HepG2 (cell line): ENCODE data around the gene TDRD9. TPM values are rescaled to one million over a fixed set of nuclear protein-coding genes. Genes with fewer than 3 reads are reported as not detected.

Experiments used
- AKAP8 ChIP-seq: sonication (generic); formaldehyde crosslinking; IDR thresholded peaks from 2 replicates; pipeline ENCODE4 v1.5.1; 2020; ENCODE audit warnings: mild to moderate bottlenecking, missing genetic modification reagents
- ATAD3A ChIP-seq: sonication (generic); formaldehyde crosslinking; IDR thresholded peaks from 2 replicates; pipeline ENCODE4 v1.4.0; 2020; ENCODE audit warnings: missing genetic modification reagents
- CEBPG ChIP-seq: IDR thresholded peaks from 2 replicates; pipeline ENCODE4 v1.6.1; 2016
- FOXA3 ChIP-seq: IDR thresholded peaks from 2 replicates; pipeline ENCODE4 v1.6.1; 2016; ENCODE audit warnings: missing genetic modification reagents, missing compliant biosample characterization
- FOXO1 ChIP-seq: sonication (generic); formaldehyde crosslinking; IDR thresholded peaks from 2 replicates; pipeline ENCODE4 v1.4.0; 2020; ENCODE audit warnings: missing genetic modification reagents
- HNF1A ChIP-seq, 2 experiments: sonication (generic) in 1 of 2; formaldehyde crosslinking in 1 of 2; IDR thresholded peaks; 2 replicates each; pipeline versions ENCODE4 v1.4.0 to v1.6.1; 2016 to 2020; ENCODE audit warnings: borderline replicate concordance in 1 of 2, low read depth in 1 of 2, mild to moderate bottlenecking in 1 of 2, missing genetic modification reagents in 1 of 2
- IRF1 ChIP-seq: sonication (generic); formaldehyde crosslinking; IDR thresholded peaks from 2 replicates; pipeline ENCODE4 v1.4.0; 2020; ENCODE audit warnings: low read depth, mild to moderate bottlenecking, missing genetic modification reagents
- MBNL3 ChIP-seq: fragments of 250-450 bp; sonication (Bioruptor Pico); conservative IDR thresholded peaks from 2 replicates; pipeline ENCODE4 v1.8.0; 2022; ENCODE audit warnings: mild to moderate bottlenecking, inconsistent platforms
- PBX3 ChIP-seq: sonication (generic); formaldehyde crosslinking; IDR thresholded peaks from 2 replicates; pipeline ENCODE4 v1.8.1; 2023; ENCODE audit warnings: missing genetic modification reagents, inconsistent platforms, borderline replicate concordance
- SAP130 ChIP-seq: IDR thresholded peaks from 2 replicates; pipeline ENCODE4 v1.6.1; 2016; ENCODE audit warnings: low read depth
- SPEN ChIP-seq: sonication (generic); formaldehyde crosslinking; IDR thresholded peaks from 2 replicates; pipeline ENCODE4 v1.5.1; 2020; ENCODE audit warnings: low read depth, mild to moderate bottlenecking, missing genetic modification reagents
- YY1 ChIP-seq: IDR thresholded peaks from 2 replicates; pipeline ENCODE4 v1.6.1; 2011; ENCODE audit warnings: low read length, low read depth, moderate library complexity, mild to moderate bottlenecking; ENCODE audit not compliant: insufficient read depth, insufficient replicate concordance
- ZNF143 ChIP-seq: sonication (generic); formaldehyde crosslinking; IDR thresholded peaks from 2 replicates; pipeline ENCODE4 v1.4.0; 2020; ENCODE audit warnings: missing genetic modification reagents
- ZNF253 ChIP-seq: sonication (generic); formaldehyde crosslinking; IDR thresholded peaks from 2 replicates; pipeline ENCODE4 v1.8.0; 2022; ENCODE audit warnings: mild to moderate bottlenecking, missing genetic modification reagents, borderline replicate concordance
- ZNF296 ChIP-seq: sonication (generic); formaldehyde crosslinking; conservative IDR thresholded peaks from 2 replicates; pipeline ENCODE4 v1.5.0; 2020; ENCODE audit warnings: mild to moderate bottlenecking, missing genetic modification reagents
- ZNF558 ChIP-seq: sonication (generic); formaldehyde crosslinking; IDR thresholded peaks from 2 replicates; pipeline ENCODE4 v1.9.0; 2022; ENCODE audit warnings: mild to moderate bottlenecking, missing genetic modification reagents, borderline replicate concordance
- ZNF572 ChIP-seq: sonication (generic); formaldehyde crosslinking; IDR thresholded peaks from 2 replicates; pipeline ENCODE4 v1.5.1; 2020; ENCODE audit warnings: mild to moderate bottlenecking, missing genetic modification reagents
- ZNF607 ChIP-seq: sonication (generic); formaldehyde crosslinking; IDR thresholded peaks from 2 replicates; pipeline ENCODE4 v1.5.1; 2020; ENCODE audit warnings: missing genetic modification reagents, mild to moderate bottlenecking, borderline replicate concordance
- ZNF766 ChIP-seq: sonication (generic); formaldehyde crosslinking; IDR thresholded peaks from 2 replicates; pipeline ENCODE4 v1.5.0; 2020; ENCODE audit warnings: missing genetic modification reagents, borderline replicate concordance
- ZSCAN29 ChIP-seq: sonication (generic); formaldehyde crosslinking; conservative IDR thresholded peaks from 2 replicates; pipeline ENCODE4 v1.4.0; 2020; ENCODE audit warnings: mild to moderate bottlenecking, missing genetic modification reagents
- polyA plus RNA-seq, 8 experiments: library from polyadenylated mRNA; depleted of rRNA in 3 of 8; stranded (reverse) in 7 of 8; unstranded in 1 of 8; fragments of >200 nt; fragmentation: Illumina TruSeq in 4 of 8; extraction: Trizol in 4 of 8; gene quantifications; 2 replicates each; pipeline versions ENCODE4 v1.2.1 to v1.2.3, GENCODE V29; 2011 to 2016; ENCODE audit warnings: low read depth in 4 of 8, missing spikeins in 1 of 8, mixed read lengths in 1 of 8; ENCODE audit not compliant: insufficient read depth in 1 of 8
- total RNA-seq, 5 experiments: library from RNA; depleted of rRNA; stranded (reverse); fragments of >200 nt; fragmentation: Illumina TruSeq; extraction: Trizol; gene quantifications; 2 replicates each; pipeline ENCODE4 v1.2.3, GENCODE V29; 2016; ENCODE audit warnings: low read depth in 1 of 5
- TF ChIP-seq, protein P1 (sequence below): sonication (generic); formaldehyde crosslinking; conservative IDR thresholded peaks from 2 replicates; pipeline ENCODE4 v1.4.0; 2020; ENCODE audit warnings: missing genetic modification reagents

TDRD9 gene
- total and polyA plus RNA-seq, 2 of the 13 experiments (the other 11 are each of a cell fraction or from before 2014, with no cell fraction given), result not detected

DNA sequence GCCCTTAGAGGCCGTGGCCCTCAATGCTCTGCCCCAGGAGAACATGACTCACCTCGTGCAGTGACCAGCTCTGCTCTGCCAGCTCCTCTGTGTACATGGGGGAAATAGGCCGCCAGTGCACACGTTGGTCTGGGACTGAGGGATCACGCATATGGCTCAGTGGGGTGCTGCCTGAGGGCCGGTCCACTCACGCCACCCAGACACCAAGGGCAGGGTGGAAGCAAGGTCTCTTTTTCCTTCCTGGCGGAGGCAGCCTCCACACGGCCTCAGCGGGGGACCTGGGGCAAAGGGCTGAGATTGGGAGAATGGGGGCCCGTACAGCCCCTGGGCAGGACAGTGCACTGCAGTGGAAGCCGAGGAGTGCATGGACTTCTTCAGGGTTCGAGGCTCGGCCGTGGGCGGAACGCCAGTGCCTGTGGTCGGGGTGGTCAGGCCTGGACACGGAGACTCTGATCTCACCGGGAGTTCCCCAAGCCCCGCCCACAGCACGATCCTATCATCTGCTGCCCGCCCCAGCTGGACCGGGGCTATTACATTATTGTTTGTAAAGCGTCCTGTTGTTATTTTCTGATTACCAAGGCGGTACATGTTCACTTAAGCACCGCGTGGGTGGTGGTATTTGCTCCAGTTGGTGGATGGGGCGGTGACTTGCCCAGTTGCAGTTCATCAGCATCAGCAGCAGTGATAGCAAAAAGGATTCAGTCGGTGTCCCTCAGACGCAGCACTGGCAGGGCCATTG, 38.8 kb upstream of the TDRD9 start (continued):
- TF ChIP-seq HNF1A (IDR thresholded peaks at IDR 0.05; ENCODE audit: low read depth) (no peak), HNF1A (CRISPR knock-in tag; IDR thresholded peaks at IDR 0.05; ENCODE audit: borderline replicate concordance) (peak; percentile 45; the same call in 1 of the 2 replicates), AKAP8 (CRISPR knock-in tag) (no peak), ZNF766 (CRISPR knock-in tag) (0 out of 2 replicates have a peak, but pooled peaks have one; percentile 71), ZNF572 (CRISPR knock-in tag) (no peak), PBX3 (CRISPR knock-in tag) (no peak), ZNF558 (CRISPR knock-in tag) (peak; percentile 61; the same call in 1 of the 2 replicates), MBNL3 (CRISPR knock-in tag) (no peak), ATAD3A (CRISPR knock-in tag) (no peak), CEBPG (CRISPR knock-in tag) (no peak), FOXA3 (peak; percentile 25; the same call in 1 of the 2 replicates), ZSCAN29 (0 out of 2 replicates have a peak, but pooled peaks have one; percentile 43), ZNF296 (CRISPR knock-in tag) (0 out of 2 replicates have a peak, but pooled peaks have one; percentile 29), FOXO1 (CRISPR knock-in tag) (no peak), ZNF607 (no peak; the same call in 1 of the 2 replicates), SPEN (no peak; the same call in 1 of the 2 replicates), ZNF253 (0 out of 2 replicates have a peak, but pooled peaks have one; percentile 64), ZNF143 (CRISPR knock-in tag) (no peak), SAP130 (peak; percentile 67), IRF1 (CRISPR knock-in tag) (no peak), YY1 (peak; percentile 15)
- TF ChIP-seq, protein P1, sequence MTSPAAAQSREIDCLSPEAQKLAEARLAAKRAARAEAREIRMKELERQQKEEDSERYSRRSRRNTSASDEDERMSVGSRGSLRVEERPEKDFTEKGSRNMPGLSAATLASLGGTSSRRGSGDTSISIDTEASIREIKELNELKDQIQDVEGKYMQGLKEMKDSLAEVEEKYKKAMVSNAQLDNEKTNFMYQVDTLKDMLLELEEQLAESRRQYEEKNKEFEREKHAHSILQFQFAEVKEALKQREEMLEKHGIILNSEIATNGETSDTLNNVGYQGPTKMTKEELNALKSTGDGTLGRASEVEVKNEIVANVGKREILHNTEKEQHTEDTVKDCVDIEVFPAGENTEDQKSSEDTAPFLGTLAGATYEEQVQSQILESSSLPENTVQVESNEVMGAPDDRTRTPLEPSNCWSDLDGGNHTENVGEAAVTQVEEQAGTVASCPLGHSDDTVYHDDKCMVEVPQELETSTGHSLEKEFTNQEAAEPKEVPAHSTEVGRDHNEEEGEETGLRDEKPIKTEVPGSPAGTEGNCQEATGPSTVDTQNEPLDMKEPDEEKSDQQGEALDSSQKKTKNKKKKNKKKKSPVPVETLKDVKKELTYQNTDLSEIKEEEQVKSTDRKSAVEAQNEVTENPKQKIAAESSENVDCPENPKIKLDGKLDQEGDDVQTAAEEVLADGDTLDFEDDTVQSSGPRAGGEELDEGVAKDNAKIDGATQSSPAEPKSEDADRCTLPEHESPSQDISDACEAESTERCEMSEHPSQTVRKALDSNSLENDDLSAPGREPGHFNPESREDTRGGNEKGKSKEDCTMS (CRISPR knock-in tag), result no peak
